Activated T-helper 17 cell treated with anti-CD3 and anti-CD28 coated beads, Interleukin-2, amount 50 U/mL, for 72 hours (primary cell): ENCODE results near the gene POTEM. TPM values are rescaled to one million over a fixed set of nuclear protein-coding genes. Genes with fewer than 3 reads are reported as not detected.
"Not testable (repeated sequence)": the region's sequence is repeated elsewhere in the genome, so short reads cannot be mapped to it uniquely, and the experiment has no call there.

Source experiments
- ATAC-seq: fragments of 150-1000 bp; cut with Tn5 transposase; replicated peaks from 2 replicates; pipeline ENCODE4 v1.10.0; 2021; ENCODE audit warnings: mild to moderate bottlenecking, moderate library complexity
- H3K27ac Mint-ChIP-seq: one replicate; pipeline ENCODE4 v1.8.0; 2022; ENCODE audit warnings: mixed read lengths
- H3K27me3 Mint-ChIP-seq: one replicate; pipeline ENCODE4 v1.8.0; 2022; ENCODE audit warnings: mixed read lengths
- H3K36me3 Mint-ChIP-seq: one replicate; pipeline ENCODE4 v1.8.0; 2022; ENCODE audit warnings: low read depth, mild to moderate bottlenecking, mixed read lengths
- H3K4me1 Mint-ChIP-seq: one replicate; pipeline ENCODE4 v1.8.0; 2022; ENCODE audit warnings: mixed read lengths
- H3K4me3 Mint-ChIP-seq: one replicate; pipeline ENCODE4 v1.8.0; 2022; ENCODE audit warnings: mild to moderate bottlenecking, mixed read lengths
- H3K9me3 Mint-ChIP-seq: one replicate; pipeline ENCODE4 v1.8.0; 2022; ENCODE audit warnings: mixed read lengths
- total RNA-seq, 2 donors: library from RNA; stranded (reverse); gene quantifications; one replicate each; pipeline ENCODE4 v1.2.3, GENCODE V29; 2022

POTEM gene
- total RNA-seq, 2 donors from 2014 or later, result not detected

DNA sequence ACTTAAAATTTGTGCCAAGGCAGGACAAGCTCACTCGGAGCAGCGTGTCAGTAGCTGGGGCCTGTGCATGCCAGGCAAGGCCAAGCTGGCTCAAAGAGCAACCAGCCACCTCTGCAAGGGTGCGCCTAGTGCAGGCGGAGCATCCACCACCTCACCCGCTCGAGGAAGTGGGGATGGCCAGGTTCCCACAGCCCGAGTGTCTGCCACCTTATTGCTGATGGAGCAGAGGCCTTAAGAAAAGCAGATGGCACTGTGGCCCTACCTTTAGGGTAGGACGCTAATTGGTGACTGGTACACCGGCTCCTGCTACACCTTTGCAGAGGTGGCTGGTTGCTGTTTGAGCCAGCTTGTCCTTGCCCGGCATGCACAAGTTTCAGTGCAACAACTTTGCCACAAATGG is 43.8 kb downstream of the POTEM start:
- H3K36me3 Mint-ChIP-seq, H3K4me3 Mint-ChIP-seq, ATAC-seq, H3K4me1 Mint-ChIP-seq, H3K9me3 Mint-ChIP-seq, H3K27me3 Mint-ChIP-seq, H3K27ac Mint-ChIP-seq: not testable (repeated sequence)

- H3K4me3 Mint-ChIP-seq, H3K27ac Mint-ChIP-seq, H3K27me3 Mint-ChIP-seq, ATAC-seq, H3K4me1 Mint-ChIP-seq, H3K9me3 Mint-ChIP-seq, H3K36me3 Mint-ChIP-seq: not testable (repeated sequence)
Observed at GRCh38 chr14:19011703-19012102, 44.5 kb downstream of the POTEM start.

DNA sequence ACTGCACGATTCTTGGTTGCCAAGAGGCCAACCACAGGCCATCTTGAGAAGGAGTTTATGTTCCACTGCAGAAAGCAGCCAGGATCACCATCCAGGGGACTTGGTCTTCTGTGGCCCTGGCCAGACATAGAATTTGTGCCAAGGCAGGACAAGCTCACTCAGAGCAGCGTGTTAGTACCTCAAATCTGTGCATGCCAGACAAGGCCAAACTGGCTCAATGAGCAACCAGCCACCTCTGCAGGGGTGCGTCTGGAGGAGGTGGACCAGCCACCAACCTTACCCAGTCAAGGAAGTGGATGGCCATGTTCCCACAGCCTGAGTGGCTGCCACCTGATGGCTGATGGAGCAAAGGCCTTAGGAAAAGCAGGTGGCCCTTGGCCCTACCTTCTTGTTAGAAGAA is 48.0 kb downstream of the POTEM start:
- H3K4me3 Mint-ChIP-seq, H3K9me3 Mint-ChIP-seq, ATAC-seq, H3K4me1 Mint-ChIP-seq, H3K36me3 Mint-ChIP-seq, H3K27me3 Mint-ChIP-seq, H3K27ac Mint-ChIP-seq: not testable (repeated sequence)

DNA sequence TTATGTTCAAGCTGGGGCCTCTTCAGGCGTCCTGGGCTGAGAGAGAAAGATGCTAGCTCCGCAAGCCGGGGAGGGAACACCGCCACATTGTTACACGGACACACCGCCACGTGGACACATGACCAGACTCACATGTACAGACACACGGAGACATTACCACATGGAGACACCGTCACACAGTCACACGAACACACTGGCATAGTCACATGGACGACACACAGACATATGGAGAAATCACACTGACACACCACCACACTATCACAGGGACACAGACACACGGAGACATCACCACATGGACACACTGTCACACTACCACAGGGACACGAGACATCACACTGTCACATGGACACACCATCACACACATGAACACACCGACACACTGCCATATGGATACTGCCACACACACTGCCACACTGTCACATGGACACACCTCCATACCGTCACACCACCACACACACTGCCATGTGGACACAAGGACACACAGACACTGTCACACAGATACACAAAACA is 57.9 kb downstream of the POTEM start:
- H3K27ac Mint-ChIP-seq, H3K27me3 Mint-ChIP-seq, H3K4me3 Mint-ChIP-seq, H3K9me3 Mint-ChIP-seq, H3K4me1 Mint-ChIP-seq, ATAC-seq, H3K36me3 Mint-ChIP-seq: not testable (repeated sequence)

GRCh38 chr14:19026649-19027351 is 59.6 kb downstream of the POTEM start:
- not testable (repeated sequence) for H3K27me3 Mint-ChIP-seq, H3K9me3 Mint-ChIP-seq, H3K4me1 Mint-ChIP-seq, H3K27ac Mint-ChIP-seq, H3K36me3 Mint-ChIP-seq, ATAC-seq, H3K4me3 Mint-ChIP-seq

GRCh38 chr14:19027895-19028294 is 60.7 kb downstream of the POTEM start:
- H3K4me1 Mint-ChIP-seq, H3K9me3 Mint-ChIP-seq, H3K36me3 Mint-ChIP-seq, H3K27ac Mint-ChIP-seq, ATAC-seq, H3K27me3 Mint-ChIP-seq, H3K4me3 Mint-ChIP-seq: not testable (repeated sequence)

GRCh38 chr14:19036811-19037382 is 69.7 kb downstream of the POTEM start:
- H3K27ac Mint-ChIP-seq, ATAC-seq, H3K9me3 Mint-ChIP-seq, H3K4me3 Mint-ChIP-seq, H3K4me1 Mint-ChIP-seq, H3K36me3 Mint-ChIP-seq, H3K27me3 Mint-ChIP-seq: not testable (repeated sequence)

GRCh38 chr14:19038060-19038664 is 70.9 kb downstream of the POTEM start:
- not testable (repeated sequence) for H3K27me3 Mint-ChIP-seq, H3K9me3 Mint-ChIP-seq, ATAC-seq, H3K4me1 Mint-ChIP-seq, H3K36me3 Mint-ChIP-seq, H3K4me3 Mint-ChIP-seq, H3K27ac Mint-ChIP-seq

GRCh38 chr14:19038785-19039184 is 71.6 kb downstream of the POTEM start:
- H3K4me3 Mint-ChIP-seq, H3K27ac Mint-ChIP-seq, H3K4me1 Mint-ChIP-seq, H3K36me3 Mint-ChIP-seq, H3K9me3 Mint-ChIP-seq, ATAC-seq, H3K27me3 Mint-ChIP-seq: not testable (repeated sequence)

DNA sequence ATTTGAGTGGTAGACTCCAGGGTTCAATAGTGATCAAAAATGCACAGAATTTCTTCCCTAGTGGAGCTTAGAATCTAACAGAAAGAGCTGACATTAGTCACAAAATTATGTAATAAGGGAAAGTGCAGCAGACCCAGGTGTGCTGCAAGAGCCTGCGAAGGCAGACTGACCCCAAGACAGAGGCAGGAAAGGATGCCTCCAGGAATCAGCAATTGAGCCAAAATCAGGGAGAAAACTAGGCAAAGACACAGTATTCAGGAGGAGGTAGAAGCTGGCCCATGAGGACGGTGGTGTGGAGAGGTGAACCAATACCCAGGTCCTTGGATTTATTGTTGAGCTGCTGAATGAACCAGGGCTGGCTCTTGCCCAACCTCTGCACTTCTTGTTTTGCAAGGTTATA is 76.2 kb downstream of the POTEM start:
- not testable (repeated sequence) for ATAC-seq, H3K4me1 Mint-ChIP-seq, H3K4me3 Mint-ChIP-seq, H3K9me3 Mint-ChIP-seq, H3K36me3 Mint-ChIP-seq, H3K27ac Mint-ChIP-seq, H3K27me3 Mint-ChIP-seq
